Muscle layer of colon (tissue), 2 donors: ENCODE measurements around the gene PPCS.

Source experiments
- H3K27ac ChIP-seq: one replicate; pipeline ENCODE4 v1.7.0; 2013; ENCODE audit warnings: low read depth, mild to moderate bottlenecking, low read length, moderate library complexity
- H3K27me3 ChIP-seq, 2 donors: one replicate each; pipeline ENCODE4 v1.7.0; 2013; ENCODE audit warnings: low read length in 2 of 2, mild to moderate bottlenecking in 2 of 2; ENCODE audit not compliant: insufficient read depth in 2 of 2, control insufficient read depth in 1 of 2
- H3K36me3 ChIP-seq: one replicate; pipeline ENCODE4 v1.7.0; 2013; ENCODE audit warnings: mild to moderate bottlenecking, low read length; ENCODE audit not compliant: insufficient read depth
- H3K4me1 ChIP-seq: one replicate; pipeline ENCODE4 v1.7.0; 2013; ENCODE audit warnings: mild to moderate bottlenecking, low read length; ENCODE audit not compliant: insufficient read depth
- H3K4me3 ChIP-seq, 2 donors: one replicate each; pipeline ENCODE4 v1.7.0; 2013; ENCODE audit warnings: low read length in 2 of 2, low read depth in 1 of 2, mild to moderate bottlenecking in 1 of 2, moderate library complexity in 1 of 2
- H3K9ac ChIP-seq: one replicate; pipeline ENCODE4 v1.7.0; 2013; ENCODE audit warnings: low read length
- H3K9me3 ChIP-seq: one replicate; pipeline ENCODE4 v1.7.0; 2013; ENCODE audit warnings: mild to moderate bottlenecking, low read length
- donor health status: abdominal sarcoma.
- donor health status: Adenocarcinoma of cecum.

Gene PPCS

GRCh38 chr1:42427240-42427639 lies 29.1 kb upstream of the PPCS start:
- Histone ChIP-seq H3K9me3 (no peaks in the 10 kb centered on the region), H3K27me3 (no peaks in the 10 kb centered on the region), H3K9ac (no peak overlapping the region), H3K27ac (no peak overlapping the region), H3K36me3 (no peaks in the 10 kb centered on the region), H3K4me3 (no peak overlapping the region), H3K4me1 (no peaks in the 10 kb centered on the region)

GRCh38 chr1:42429603-42430002 lies 26.7 kb upstream of the PPCS start:
- H3K9ac ChIP-seq, result no peak overlapping the region
- no peak overlapping the region for H3K4me3 ChIP-seq

GRCh38 chr1:42430286-42431135 lies 25.8 kb upstream of the PPCS start:
- H3K27ac ChIP-seq, result no peak overlapping the region
- no peaks in the 10 kb centered on the region for H3K9me3 ChIP-seq
- H3K27me3 ChIP-seq, result no peaks in the 10 kb centered on the region
- H3K9ac ChIP-seq, result no peak overlapping the region
- H3K4me1 ChIP-seq, result no peaks in the 10 kb centered on the region
- no peaks in the 10 kb centered on the region for H3K36me3 ChIP-seq
- H3K4me3 ChIP-seq, result no peak overlapping the region

More at GRCh38 chr1:42429603-42430002, 26.7 kb upstream of the PPCS start:
- no peaks in the 10 kb centered on the region for H3K9me3 ChIP-seq
- no peaks in the 10 kb centered on the region for H3K27me3 ChIP-seq
- H3K27ac ChIP-seq, result no peak overlapping the region
- H3K4me1 ChIP-seq, result no peaks in the 10 kb centered on the region
- no peaks in the 10 kb centered on the region for H3K36me3 ChIP-seq

GRCh38 chr1:42431514-42431913 lies 24.8 kb upstream of the PPCS start:
- Histone ChIP-seq H3K4me3 (no peak overlapping the region), H3K9ac (no peak overlapping the region), H3K36me3 (no peaks in the 10 kb centered on the region), H3K9me3 (no peaks in the 10 kb centered on the region), H3K4me1 (no peaks in the 10 kb centered on the region), H3K27ac (no peak overlapping the region), H3K27me3 (no peaks in the 10 kb centered on the region)

GRCh38 chr1:42432714-42433113 lies 23.6 kb upstream of the PPCS start:
- no peak overlapping the region for H3K27ac ChIP-seq

GRCh38 chr1:42433369-42433768 lies 23.0 kb upstream of the PPCS start:
- H3K9ac ChIP-seq, result no peak overlapping the region
- H3K4me3 ChIP-seq, result no peak overlapping the region
- H3K27ac ChIP-seq, result no peak overlapping the region
- H3K36me3 ChIP-seq, result no peaks in the 10 kb centered on the region
- no peaks in the 10 kb centered on the region for H3K27me3 ChIP-seq
- H3K4me1 ChIP-seq, result no peaks in the 10 kb centered on the region
- no peaks in the 10 kb centered on the region for H3K9me3 ChIP-seq

More at GRCh38 chr1:42432714-42433113, 23.6 kb upstream of the PPCS start:
- Histone ChIP-seq H3K36me3 (no peaks in the 10 kb centered on the region), H3K9ac (no peak overlapping the region), H3K9me3 (no peaks in the 10 kb centered on the region), H3K4me1 (no peaks in the 10 kb centered on the region), H3K4me3 (no peak overlapping the region), H3K27me3 (no peaks in the 10 kb centered on the region)

GRCh38 chr1:42434340-42434739 lies 22.0 kb upstream of the PPCS start:
- no peaks in the 10 kb centered on the region for H3K27me3 ChIP-seq
- H3K4me1 ChIP-seq, result no peaks in the 10 kb centered on the region
- H3K27ac ChIP-seq, result no peak overlapping the region
- no peaks in the 10 kb centered on the region for H3K9me3 ChIP-seq
- H3K36me3 ChIP-seq, result no peaks in the 10 kb centered on the region
- no peak overlapping the region for H3K4me3 ChIP-seq
- no peak overlapping the region for H3K9ac ChIP-seq

GRCh38 chr1:42439940-42440339 lies 16.4 kb upstream of the PPCS start:
- Histone ChIP-seq H3K27me3 (no peaks in the 10 kb centered on the region), H3K4me1 (no peaks in the 10 kb centered on the region), H3K4me3 (no peak overlapping the region), H3K36me3 (no peaks in the 10 kb centered on the region), H3K9me3 (no peaks in the 10 kb centered on the region), H3K9ac (no peak overlapping the region), H3K27ac (no peak overlapping the region)

GRCh38 chr1:42442662-42443061 lies 13.7 kb upstream of the PPCS start:
- Histone ChIP-seq H3K4me1 (no peaks in the 10 kb centered on the region), H3K27ac (no peak overlapping the region), H3K36me3 (no peaks in the 10 kb centered on the region), H3K27me3 (no peaks in the 10 kb centered on the region), H3K4me3 (no peak overlapping the region), H3K9me3 (no peaks in the 10 kb centered on the region), H3K9ac (no peak overlapping the region)

GRCh38 chr1:42449256-42449655 lies 7.1 kb upstream of the PPCS start:
- H3K27ac ChIP-seq, result no peak overlapping the region
- no peaks in the 10 kb centered on the region for H3K27me3 ChIP-seq
- no peak overlapping the region for H3K9ac ChIP-seq
- H3K4me1 ChIP-seq, result no peaks in the 10 kb centered on the region
- no peak overlapping the region for H3K4me3 ChIP-seq
- no peaks in the 10 kb centered on the region for H3K36me3 ChIP-seq
- no peaks in the 10 kb centered on the region for H3K9me3 ChIP-seq

- H3K9me3 ChIP-seq, result no peaks in the 10 kb centered on the region
- H3K4me1 ChIP-seq, result no peaks in the 10 kb centered on the region
- H3K9ac ChIP-seq, result no peak overlapping the region
- no peak overlapping the region for H3K27ac ChIP-seq
- no peaks in the 10 kb centered on the region for H3K27me3 ChIP-seq
- H3K36me3 ChIP-seq, result no peaks in the 10 kb centered on the region
- no peak overlapping the region for H3K4me3 ChIP-seq
Measured at GRCh38 chr1:42450061-42450460, 6.3 kb upstream of the PPCS start.

GRCh38 chr1:42453386-42453785 lies 3.0 kb upstream of the PPCS start:
- Histone ChIP-seq H3K9ac (no peak overlapping the region), H3K27ac (no peak overlapping the region), H3K4me3 (no peak overlapping the region), H3K36me3 (no peaks in the 10 kb centered on the region), H3K27me3 (no peaks in the 10 kb centered on the region), H3K4me1 (peaks cover 13% of the 10 kb centered on the region), H3K9me3 (no peaks in the 10 kb centered on the region)
